Stimulated activated CD8-positive, alpha-beta memory T cell treated with anti-CD3 and anti-CD28 coated beads, Interleukin-12 subunit alpha, Interleukin-12 subunit beta, amount 100 ng/mL, for 1 hour (primary cell): Measurements from ENCODE around the gene SNX25.
"Not testable (repeated sequence)": the region's sequence is repeated elsewhere in the genome, so short reads cannot be mapped to it uniquely, and the experiment has no call there.

Experiments used
- DNase-seq: peaks from one replicate; pipeline ENCODE4 v3.0.0-alpha.2; 2020; ENCODE audit warnings: low read depth

The SNX25 gene

GRCh38 chr4:185235119-185235842 lies 25.9 kb downstream of the SNX25 start:
- DNase-seq, result no peak

GRCh38 chr4:185235843-185236503 lies 26.6 kb downstream of the SNX25 start:
- no peak for DNase-seq

GRCh38 chr4:185237175-185237574 lies 27.8 kb downstream of the SNX25 start:
- no peak for DNase-seq

- DNase-seq, result no peak
Measured at GRCh38 chr4:185238215-185238681, 28.9 kb downstream of the SNX25 start.

- DNase-seq, result no peak
Measured at GRCh38 chr4:185238750-185239149, 29.4 kb downstream of the SNX25 start.

GRCh38 chr4:185240486-185240885 lies 31.1 kb downstream of the SNX25 start:
- not testable (repeated sequence) for DNase-seq

GRCh38 chr4:185242749-185243533 lies 33.5 kb downstream of the SNX25 start:
- DNase-seq, result no peak

GRCh38 chr4:185243879-185244278 lies 34.5 kb downstream of the SNX25 start:
- no peak for DNase-seq

GRCh38 chr4:185244763-185245162 lies 35.4 kb downstream of the SNX25 start:
- no peak for DNase-seq

- no peak for DNase-seq
Measured at GRCh38 chr4:185246453-185246852, 37.1 kb downstream of the SNX25 start.

- no peak for DNase-seq
Measured at GRCh38 chr4:185247151-185247550, 37.8 kb downstream of the SNX25 start.

GRCh38 chr4:185248393-185249039 lies 39.1 kb downstream of the SNX25 start:
- DNase-seq, result no peak

GRCh38 chr4:185249105-185249504 lies 39.7 kb downstream of the SNX25 start:
- no peak for DNase-seq

- DNase-seq, result no peak
Measured at GRCh38 chr4:185254434-185254833, 45.0 kb downstream of the SNX25 start.

- DNase-seq, result no peak
Measured at GRCh38 chr4:185255868-185256267, 46.5 kb downstream of the SNX25 start.

- no peak for DNase-seq
Measured at GRCh38 chr4:185256446-185256845, 47.0 kb downstream of the SNX25 start.

- no peak for DNase-seq
Measured at GRCh38 chr4:185257086-185257485, 47.7 kb downstream of the SNX25 start.

GRCh38 chr4:185257694-185258093 lies 48.3 kb downstream of the SNX25 start:
- DNase-seq, result no peak

GRCh38 chr4:185258741-185259140 lies 49.3 kb downstream of the SNX25 start:
- not testable (repeated sequence) for DNase-seq

- no peak for DNase-seq
Measured at GRCh38 chr4:185259719-185260118, 50.3 kb downstream of the SNX25 start.

- DNase-seq, result no peak
Measured at GRCh38 chr4:185261946-185262345, 52.5 kb downstream of the SNX25 start.

- DNase-seq, result no peak
Measured at GRCh38 chr4:185263419-185263818, 54.0 kb downstream of the SNX25 start.
